ENCODE data around the gene ADH1B.
"Not testable (repeated sequence)": the region's sequence is repeated elsewhere in the genome, so short reads cannot be mapped to it uniquely, and the experiment has no call there.

Gene ADH1B

DNA sequence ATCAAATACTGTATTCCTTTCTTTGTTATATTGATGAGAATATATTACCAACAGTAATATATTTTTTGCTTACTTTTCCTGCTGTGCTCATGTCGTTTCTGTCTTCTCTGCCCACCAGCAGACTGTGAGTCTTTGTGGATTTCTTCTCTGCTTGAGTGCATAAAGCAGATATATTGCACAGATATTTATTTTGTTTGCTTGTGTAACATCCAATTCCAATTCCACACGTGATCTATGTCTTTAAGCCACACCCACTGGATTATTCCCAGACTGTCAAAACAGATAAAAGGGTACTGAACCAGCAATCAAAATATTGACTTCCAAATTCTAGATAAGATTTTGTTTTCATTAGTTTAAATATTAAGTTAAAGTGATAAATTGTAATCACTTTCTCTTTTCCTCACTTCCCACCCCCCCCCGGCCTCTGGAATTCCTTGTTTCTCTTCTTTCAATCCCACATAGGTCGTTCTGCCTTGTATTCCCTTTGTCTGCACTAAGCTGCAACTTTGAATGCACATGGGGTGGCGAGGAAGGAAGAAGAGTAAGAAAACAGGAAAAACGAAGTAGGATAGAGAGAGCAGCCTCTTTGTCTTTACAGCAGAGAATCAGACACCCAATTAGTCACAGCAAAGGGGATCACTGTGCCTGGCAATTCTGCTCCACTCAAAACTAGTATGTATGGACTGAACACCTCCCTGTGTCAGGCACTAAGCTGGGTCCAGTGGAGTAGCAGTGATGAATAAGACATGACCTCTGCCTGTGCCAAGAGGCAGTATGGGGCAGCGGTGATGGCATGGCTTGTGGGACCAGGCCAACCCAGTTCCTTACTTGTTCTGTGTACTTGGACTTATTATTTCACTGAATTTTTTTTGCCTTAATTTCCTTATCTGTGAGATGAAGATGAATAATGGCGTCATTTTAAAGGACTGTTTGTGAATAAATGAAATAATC lies at the start of gene ADH1B:
Gene ADH1B (minus strand): TSS at position 161 of the 951 bp plus-strand sequence. CDS start 70 bp downstream, at position 91.
- DNase-seq (ENCODE audit: low read depth in 2 of 2) = no peak

DNA sequence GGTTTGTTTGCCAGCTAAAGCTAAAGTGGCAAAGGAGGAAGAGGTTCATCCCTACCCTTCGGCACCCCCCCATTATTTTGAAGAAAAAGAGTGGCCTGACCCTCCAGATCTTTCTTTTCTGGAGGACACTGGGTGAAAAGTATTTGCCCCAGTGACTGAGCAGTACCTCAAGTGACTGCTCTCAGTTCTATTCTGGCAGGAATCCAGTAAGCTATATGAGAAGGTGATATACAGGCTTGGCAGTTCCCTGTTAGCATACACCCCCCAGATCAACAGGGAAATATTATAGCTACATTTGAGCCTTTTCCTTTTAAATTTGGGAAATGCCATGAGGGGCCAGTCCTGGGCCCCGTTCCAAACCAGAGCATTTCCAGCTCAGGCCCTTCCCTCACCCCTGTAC lies 46.6 kb upstream of the ADH1B start:
- not testable (repeated sequence) for DNase-seq (ENCODE audit: low read depth in 2 of 2)

DNA sequence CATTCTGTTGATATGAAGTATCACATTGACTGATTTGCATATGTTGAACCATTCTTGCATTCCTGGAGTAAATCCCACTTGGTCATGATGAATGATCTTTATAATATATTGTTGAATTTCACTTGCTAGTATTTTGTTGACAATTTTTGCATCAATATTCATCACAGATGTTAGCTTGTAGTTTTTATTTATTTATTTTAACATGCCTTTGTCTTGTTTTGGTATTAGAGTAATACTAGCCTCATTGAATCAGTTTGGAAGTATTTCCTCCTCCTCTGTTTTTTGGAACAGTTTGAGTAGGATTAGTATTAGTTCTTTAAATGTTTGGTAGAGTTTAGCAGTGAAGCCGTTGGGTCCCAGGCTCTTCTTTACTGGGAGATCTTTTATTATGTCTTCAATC lies 45.3 kb upstream of the ADH1B start:
- no peak for DNase-seq (ENCODE audit: low read depth in 2 of 2)

- no peak for DNase-seq (ENCODE audit: low read depth in 2 of 2)
Observed at GRCh38 chr4:99362768-99363167, 41.6 kb upstream of the ADH1B start.

DNA sequence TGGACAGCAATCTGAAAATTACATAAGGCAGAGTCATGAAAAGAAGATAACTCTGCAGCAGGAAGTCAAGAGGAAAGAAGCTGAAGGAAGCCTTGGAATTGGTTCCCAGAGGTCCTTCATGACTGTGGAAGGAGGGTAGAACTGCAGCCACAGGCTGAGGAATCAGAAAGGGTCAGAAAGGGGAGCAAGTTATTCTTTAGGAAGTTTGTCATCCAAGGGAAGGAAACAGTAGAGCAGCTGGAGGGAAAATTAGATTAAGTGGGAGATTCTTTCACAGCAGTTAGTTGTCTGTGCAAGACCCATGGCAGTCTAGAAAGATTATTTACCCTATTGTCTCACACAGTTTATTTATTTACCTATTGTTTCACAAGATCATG lies 40.7 kb upstream of the ADH1B start:
- no peak for DNase-seq (ENCODE audit: low read depth in 2 of 2)

- no peak for DNase-seq (ENCODE audit: low read depth in 2 of 2)
Observed at GRCh38 chr4:99361268-99361898, 40.2 kb upstream of the ADH1B start.

GRCh38 chr4:99359480-99360204 lies 38.4 kb upstream of the ADH1B start:
- DNase-seq (ENCODE audit: low read depth in 2 of 2) = no peak

- no peak for DNase-seq (ENCODE audit: low read depth in 2 of 2)
Observed at GRCh38 chr4:99357948-99358347, 36.7 kb upstream of the ADH1B start.

GRCh38 chr4:99356992-99357391 lies 35.8 kb upstream of the ADH1B start:
- DNase-seq (ENCODE audit: low read depth in 2 of 2) = no peak

DNA sequence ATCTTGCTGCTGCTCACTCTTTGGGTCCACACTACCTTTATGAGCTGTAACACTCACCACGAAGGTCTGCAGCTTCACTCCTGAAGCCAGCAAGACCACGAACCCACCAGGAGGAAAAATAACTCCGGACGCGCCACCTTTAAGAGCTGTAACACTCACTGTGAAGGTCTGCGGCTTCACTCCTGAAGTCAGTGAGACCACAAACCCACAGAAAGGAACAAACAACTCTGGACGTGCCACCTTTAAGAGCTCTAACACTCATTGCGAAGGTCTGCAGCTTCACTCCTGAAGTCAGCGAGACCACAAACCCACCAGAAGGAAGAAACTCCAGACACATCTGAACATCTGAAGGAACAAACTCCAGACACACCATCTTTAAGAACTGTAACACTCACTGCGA lies 34.9 kb upstream of the ADH1B start:
- not testable (repeated sequence) for DNase-seq (ENCODE audit: low read depth in 2 of 2)

GRCh38 chr4:99352602-99353537 lies 31.7 kb upstream of the ADH1B start, which contains the start of gene ADH1C:
Gene ADH1C, minus strand, starts transcription at chr4:99352746. Its CDS starts 71 bp downstream, at chr4:99352675.
- no peak for DNase-seq (ENCODE audit: low read depth in 2 of 2)

- DNase-seq (ENCODE audit: low read depth in 2 of 2) = no peak
Observed at GRCh38 chr4:99351487-99351886, 30.3 kb upstream of the ADH1B start.

- DNase-seq (ENCODE audit: low read depth in 2 of 2) = no peak
Observed at GRCh38 chr4:99349338-99349737, 28.1 kb upstream of the ADH1B start.

GRCh38 chr4:99342624-99343023 lies 21.4 kb upstream of the ADH1B start:
- DNase-seq (ENCODE audit: low read depth in 2 of 2) = not testable (repeated sequence)

DNA sequence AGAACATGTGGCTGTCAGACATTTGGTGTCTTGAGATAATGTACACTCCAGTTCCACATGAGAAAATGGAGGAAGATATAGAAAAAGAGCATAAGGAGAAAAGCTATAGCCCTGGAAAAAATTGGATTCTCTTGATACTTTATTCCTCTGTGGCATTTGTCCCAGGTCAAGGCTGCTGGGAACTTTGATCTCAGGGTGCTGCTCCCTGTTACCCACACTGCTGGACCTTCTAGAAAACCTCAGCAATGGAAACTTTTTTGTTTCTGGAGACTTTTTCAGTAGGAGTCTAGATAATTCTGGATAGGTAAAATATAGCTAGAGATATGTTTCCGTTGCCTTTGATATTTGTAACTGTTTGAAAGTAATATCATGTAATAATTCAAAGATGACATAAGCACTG lies 20.2 kb upstream of the ADH1B start:
- DNase-seq (ENCODE audit: low read depth in 2 of 2) = no peak

GRCh38 chr4:99339172-99339571 lies 18.0 kb upstream of the ADH1B start:
- DNase-seq (ENCODE audit: low read depth in 2 of 2) = no peak

GRCh38 chr4:99336553-99336952 lies 15.4 kb upstream of the ADH1B start:
- no peak for DNase-seq (ENCODE audit: low read depth in 2 of 2)

DNA sequence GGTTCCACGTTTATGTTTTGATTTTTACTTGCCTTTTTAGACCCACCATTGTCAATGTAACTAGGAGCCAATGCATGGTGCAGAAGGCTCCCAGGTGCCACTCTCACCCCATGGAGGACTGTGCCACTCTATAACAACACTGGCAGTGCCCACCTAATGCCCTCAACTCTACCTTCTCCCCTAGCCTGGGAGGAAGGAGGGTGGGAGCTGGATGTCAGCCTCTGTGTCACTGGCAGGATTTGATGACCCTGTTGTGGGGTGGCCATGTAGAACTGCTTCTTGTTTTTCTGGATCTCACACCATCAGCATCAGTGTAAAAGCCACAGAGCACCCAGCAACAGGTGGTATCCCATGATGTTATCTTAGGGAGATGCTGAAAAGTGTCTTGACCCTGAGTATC lies 13.7 kb upstream of the ADH1B start:
- DNase-seq (ENCODE audit: low read depth in 2 of 2) = no peak

- DNase-seq (ENCODE audit: low read depth in 2 of 2) = no peak
Observed at GRCh38 chr4:99330648-99331047, 9.4 kb upstream of the ADH1B start.

GRCh38 chr4:99329876-99330275 lies 8.7 kb upstream of the ADH1B start:
- no peak for DNase-seq (ENCODE audit: low read depth in 2 of 2)

DNA sequence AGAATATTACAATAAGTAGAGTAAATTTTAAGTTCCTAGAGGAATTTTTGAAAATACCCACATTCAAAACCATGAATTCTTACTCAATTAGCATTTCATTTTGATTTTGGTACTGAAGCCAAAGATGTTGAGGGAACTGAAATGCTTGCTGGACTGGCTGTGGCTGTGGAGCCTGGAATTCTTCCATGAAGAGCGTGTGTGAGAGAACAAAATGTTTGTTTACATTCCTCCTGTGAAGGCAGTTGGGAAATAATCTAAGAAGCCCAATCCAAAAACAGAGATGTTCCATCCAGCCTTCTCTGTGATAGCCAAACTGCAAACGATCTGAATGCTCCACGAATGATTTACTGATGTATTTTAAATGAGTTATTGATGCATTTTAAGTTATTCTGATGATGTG lies 3.8 kb upstream of the ADH1B start:
- no peak for DNase-seq (ENCODE audit: low read depth in 2 of 2)

All from activated CD8-positive, alpha-beta memory T cell treated with anti-CD3 and anti-CD28 coated beads for 4 hours (primary cell).